Measurements from ENCODE around the gene METTL9.

- TF ChIP-seq, protein P1, sequence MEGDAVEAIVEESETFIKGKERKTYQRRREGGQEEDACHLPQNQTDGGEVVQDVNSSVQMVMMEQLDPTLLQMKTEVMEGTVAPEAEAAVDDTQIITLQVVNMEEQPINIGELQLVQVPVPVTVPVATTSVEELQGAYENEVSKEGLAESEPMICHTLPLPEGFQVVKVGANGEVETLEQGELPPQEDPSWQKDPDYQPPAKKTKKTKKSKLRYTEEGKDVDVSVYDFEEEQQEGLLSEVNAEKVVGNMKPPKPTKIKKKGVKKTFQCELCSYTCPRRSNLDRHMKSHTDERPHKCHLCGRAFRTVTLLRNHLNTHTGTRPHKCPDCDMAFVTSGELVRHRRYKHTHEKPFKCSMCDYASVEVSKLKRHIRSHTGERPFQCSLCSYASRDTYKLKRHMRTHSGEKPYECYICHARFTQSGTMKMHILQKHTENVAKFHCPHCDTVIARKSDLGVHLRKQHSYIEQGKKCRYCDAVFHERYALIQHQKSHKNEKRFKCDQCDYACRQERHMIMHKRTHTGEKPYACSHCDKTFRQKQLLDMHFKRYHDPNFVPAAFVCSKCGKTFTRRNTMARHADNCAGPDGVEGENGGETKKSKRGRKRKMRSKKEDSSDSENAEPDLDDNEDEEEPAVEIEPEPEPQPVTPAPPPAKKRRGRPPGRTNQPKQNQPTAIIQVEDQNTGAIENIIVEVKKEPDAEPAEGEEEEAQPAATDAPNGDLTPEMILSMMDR (IDR thresholded peaks at IDR 0.05) = no peak
- TF ChIP-seq POLR2A (IDR thresholded peaks at IDR 0.05) = no peak
Measured at GRCh38 chr16:21654466-21654865, 55.1 kb downstream of the METTL9 start.

Data from ovary (tissue), 3 donors.